Epidermal melanocyte (primary cell): ENCODE results near the gene ZNF385A.
A peak's percentile ranks its signal among the peaks of the same experiment; 100 is the strongest.
"Not testable (repeated sequence)": the region's sequence is repeated elsewhere in the genome, so short reads cannot be mapped to it uniquely, and the experiment has no call there.

Experiments used
- DNase-seq: peaks from one replicate; pipeline ENCODE4 v3.0.0; 2011; ENCODE audit warnings: low spot score; ENCODE audit not compliant: insufficient read length

The ZNF385A gene

DNA sequence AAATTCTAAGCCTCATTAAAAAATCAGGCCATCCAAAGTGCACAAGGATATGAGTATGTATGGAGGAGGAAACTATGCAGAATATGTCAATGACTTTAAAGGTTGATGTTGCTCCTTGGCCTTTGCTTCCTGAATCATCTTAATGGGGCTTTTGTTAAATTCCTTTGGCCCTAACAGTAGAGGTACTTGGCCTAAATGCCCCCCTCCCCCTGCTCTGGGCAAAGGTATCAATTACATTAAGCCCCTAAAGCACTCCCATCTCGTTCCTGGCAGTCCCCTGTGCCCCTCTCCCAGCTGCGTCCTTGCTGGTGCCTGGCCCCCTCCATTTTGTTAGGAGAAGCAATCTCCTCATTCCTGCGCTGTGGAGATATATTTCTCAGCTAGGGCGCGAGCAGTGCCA lies 54.8 kb downstream of the ZNF385A start:
- no peak for DNase-seq

DNA sequence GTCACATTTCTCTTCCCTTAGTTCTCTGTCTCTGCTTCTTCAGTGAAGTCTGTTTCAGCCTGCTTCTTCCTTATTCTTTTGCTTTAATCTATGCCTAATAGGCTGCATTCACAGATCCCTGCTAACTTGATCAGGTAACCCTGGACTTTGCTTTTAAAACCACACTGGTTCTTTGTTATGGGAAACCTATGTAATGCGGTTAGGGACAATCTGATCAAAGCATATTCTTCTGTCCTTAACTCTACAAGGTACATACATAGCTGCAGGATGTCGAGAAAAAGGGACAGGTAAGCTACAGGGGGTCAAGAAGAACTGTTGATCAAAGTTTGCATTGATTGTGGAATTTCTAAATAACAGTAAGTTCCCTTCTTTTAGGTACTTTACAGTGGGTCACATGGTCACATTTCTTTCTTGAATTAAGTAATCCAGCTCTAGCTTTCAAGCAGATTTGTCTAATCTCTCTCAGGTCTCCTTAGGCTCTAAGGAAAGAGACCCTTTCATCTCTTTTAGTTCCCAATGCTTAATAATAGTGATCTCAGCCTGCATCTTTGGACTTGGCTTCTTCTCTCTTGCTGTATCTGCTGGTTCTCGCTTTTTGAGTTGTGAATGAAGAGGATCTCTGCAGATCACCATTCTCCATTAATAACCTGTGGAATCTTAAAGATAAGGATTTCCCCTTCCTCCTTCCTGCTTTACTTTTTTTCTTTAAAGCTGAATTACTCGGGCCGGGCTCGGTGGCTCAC lies 55.8 kb downstream of the ZNF385A start:
- no peak for DNase-seq

DNA sequence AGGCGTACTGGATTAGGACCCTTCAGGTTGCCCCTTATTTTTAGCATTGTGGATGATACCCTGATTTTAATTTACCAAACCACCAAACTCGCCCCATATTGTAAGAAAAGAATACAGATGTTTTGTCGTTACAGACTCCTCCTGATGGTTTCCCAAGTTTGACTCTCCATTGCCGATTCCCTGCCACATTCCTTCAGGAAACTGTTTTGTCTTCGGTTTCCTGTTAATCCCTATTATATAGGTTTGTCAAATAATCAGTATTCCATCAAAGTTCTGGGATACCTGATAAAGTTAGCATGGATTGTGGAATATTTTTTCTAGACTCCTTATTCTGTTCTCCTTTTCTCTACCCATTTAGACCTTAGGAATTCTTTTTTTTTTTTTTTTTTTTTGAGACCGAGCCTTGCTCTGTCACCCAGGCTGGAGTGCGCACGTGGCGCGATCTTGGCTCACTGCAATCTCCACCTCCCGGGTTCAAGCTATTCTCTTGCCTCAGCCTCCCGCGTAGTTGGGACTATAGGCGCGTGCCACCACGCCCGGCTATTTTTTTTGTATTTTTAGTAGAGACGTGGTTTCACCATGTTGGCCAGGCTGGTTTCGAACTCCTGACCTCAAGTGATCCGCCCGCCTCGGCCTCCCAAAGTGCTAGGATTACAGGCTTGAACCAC lies 59.0 kb downstream of the ZNF385A start:
- not testable (repeated sequence) for DNase-seq

DNA sequence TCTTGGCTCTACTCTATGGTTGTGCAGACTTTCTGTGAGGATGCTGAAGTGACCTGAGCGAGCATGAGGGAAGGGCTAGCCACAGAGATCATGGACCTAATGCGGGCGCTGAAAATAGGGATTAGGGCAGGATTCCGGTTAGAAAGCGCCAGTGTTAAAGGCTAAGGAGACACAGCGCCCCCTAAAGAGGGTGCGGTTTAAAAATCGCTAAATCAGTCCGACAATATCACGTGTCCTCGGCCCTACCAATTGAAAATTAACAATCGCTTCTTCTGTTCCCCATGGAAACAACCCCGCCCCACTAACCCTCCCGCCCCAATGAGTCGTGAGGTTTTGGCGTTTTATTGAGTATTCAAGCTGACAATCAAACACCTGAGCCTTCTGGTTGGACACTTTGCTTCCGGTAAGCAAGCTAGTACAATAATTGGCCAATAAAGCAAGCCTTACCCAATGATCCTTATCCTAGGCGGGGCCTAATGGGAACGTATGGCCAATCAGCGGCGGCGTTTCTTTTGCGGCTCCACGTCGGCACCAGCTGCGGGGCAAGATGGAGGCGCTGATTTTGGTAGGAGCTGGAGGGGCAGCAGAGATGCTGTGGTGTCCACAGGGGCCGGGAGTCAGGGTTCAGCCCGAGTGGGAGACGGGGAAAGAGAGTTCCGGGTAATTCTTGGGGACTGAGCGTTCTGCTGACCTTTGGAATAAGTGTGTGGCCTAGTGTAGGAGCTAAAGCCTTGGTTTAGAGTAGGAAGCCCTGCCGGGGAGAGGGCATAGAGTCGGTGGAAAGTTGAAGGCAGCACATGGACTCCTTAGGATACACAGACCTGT lies 59.7 kb downstream of the ZNF385A start, which contains the start of gene COPZ1:
Gene COPZ1 (plus strand): TSS at position 515 of the 825 bp plus-strand sequence. CDS start 33 bp downstream, at position 548.
- peak; percentile 96 for DNase-seq

DNA sequence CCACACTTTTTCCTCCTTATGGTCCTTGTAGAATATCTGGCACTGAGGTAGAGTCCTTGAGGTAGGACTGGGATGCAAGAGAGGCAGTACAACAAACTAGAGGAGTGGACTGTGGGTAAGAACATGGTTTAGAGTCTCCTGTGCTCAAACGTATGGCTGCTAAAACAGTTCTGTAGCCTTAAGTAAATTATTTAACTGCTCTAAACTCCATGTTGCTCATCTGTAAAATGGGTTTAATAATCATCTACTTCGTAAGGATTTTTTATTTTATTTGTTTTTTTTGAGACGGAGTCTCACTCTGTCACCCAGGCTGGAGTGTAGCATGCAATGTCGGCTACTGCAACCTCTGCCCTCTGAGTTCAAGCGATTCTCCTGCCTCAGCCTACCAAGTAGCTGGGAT lies 63.2 kb downstream of the ZNF385A start:
- no peak for DNase-seq
